Suppressor macrophage treated with lipopolysaccharide for 4 hours (primary cell): Measurements from ENCODE around the gene ACOT7.
A peak's percentile ranks its signal among the peaks of the same experiment; 100 is the strongest.
"Not testable (repeated sequence)": the region's sequence is repeated elsewhere in the genome, so short reads cannot be mapped to it uniquely, and the experiment has no call there.

Experiments
- DNase-seq: peaks from one replicate; pipeline ENCODE4 v3.0.0-alpha.2; 2020

The ACOT7 gene

DNA sequence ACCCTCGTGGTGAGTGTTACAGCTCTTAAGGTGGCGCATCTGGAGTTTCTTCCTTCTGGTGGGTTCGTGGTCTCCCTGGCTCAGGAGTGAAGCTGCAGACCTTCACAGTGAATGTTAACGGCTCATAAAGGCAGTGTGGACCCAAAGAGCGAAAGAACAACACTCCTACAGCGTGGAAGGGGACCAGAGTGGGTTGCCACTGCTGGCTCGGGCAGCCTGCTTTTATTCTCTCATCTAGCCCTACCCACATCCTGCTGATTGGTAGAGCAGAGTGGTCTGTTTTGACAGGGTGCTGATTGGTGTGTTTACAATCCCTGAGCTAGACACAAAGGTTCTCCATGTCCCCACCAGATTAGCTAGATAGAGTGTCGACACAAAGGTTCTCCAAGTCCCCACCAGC lies 1.6 kb upstream of the ACOT7 start:
- not testable (repeated sequence) for DNase-seq

DNA sequence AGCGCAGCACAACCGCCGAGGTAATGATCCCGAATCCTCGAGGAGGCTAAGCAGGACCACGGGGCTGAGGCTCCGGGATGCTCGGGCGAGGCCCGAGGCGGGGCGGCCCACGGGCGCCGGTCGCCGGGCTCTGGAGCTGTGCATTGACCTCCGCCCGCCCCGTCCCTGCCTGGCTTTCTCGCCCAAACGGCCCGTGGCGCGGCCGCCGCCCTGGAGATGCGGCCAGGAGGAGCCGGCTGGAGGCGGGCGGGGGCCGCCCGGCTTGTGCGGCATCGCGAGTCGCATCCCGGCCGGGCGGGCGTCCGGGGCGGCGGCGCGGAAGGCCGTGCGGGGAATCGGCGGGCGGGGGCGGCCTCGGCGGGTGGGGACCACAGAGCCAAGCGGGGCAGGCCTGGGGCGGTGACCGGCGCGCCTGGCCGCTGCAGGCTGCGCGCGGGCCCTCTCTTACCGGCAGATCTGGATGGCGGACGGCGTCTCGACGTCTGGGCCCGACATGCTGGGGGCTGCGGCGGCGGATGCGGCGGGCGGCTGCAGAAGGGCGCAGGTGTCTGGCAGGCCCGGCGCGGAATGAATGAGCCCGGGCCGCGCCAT lies 663 bp downstream of the ACOT7 start:
- peak; percentile 29 for DNase-seq

DNA sequence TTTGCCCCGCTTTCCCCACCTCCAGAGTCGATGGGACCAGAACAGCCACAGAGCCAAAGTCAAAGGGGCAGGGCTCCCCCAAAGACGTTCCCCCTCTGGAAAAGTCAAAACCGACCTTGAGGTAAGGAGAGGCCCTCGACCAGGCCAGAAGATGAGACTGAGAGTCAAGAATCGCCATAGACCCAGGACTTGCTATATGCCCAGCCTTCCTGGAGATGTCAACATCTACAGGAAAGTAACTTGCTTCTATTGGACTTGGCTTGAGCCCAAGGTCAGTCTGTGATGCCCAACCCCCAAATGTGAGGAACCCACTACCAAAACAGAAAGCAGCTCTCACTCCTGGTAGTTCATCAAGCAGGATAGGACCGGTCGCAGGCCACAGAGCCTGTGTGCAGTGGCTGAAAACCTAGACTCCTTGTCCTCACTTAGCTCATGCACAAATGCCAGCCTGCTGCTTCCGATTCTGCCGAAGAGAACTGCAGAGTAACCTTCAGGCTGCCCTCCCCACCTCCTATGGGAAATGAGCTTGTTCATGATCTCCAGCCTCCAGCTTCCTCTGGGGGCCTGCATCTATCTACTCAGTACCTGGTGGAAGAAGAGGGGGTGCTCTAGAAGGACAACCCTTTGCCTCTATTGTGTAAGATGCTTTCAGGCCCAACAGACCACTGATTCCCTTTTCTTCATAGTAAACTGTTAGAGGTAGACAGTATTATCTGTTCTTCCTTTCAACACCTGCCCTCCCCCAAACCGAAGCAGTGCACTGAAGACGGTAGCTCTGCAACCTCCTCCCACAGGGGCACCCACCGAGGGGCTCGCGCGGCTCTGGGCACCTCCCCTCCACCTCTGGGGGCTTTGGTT lies 1.4 kb downstream of the ACOT7 start:
- no peak for DNase-seq

DNA sequence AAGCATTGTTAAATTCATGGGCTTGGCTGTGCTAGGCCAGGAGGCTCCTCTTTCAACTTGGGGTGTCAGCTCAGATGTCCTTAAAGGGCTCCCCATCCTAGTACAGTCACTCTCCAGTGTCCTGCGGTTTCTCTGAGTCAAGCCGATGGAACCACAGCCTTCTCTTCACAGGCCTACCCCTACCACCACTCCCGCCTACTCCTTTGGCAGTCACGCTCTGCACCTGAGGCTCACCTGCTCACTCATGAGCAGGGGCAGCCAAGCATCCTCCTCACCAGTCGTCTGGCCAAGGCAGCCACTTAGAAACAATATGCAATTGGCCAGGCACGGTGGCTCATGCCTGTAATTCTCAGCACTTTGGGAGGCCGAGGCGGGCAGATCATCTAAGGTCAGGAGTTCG lies 3.6 kb downstream of the ACOT7 start:
- no peak for DNase-seq

DNA sequence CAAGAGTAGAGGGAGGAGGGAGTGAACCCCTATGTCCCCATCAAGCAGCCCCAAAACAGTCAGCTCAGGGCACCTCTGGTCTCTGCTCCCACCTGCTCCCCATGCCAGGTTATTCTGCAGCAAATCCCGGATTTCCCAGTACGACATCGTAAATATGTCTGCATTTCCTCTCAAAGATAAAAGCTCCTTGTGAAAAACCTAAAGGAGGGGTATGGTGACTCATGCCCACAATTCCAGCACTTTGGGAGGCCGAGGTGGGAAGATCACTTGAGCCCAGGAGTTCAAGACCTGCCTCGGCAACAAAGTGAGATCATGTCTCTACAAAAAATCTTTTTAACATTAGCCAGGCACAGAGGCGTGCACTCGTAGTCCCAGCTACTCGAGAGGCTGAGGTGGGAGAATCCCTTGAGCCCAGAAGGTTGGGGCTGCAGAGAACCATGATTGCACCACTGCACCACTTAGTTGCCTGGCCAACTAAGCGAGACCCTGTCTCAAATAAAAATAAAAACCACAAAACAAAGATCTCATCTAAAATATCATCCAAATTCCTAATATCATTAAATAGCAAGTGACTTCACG lies 7.1 kb downstream of the ACOT7 start:
- DNase-seq, result no peak

DNA sequence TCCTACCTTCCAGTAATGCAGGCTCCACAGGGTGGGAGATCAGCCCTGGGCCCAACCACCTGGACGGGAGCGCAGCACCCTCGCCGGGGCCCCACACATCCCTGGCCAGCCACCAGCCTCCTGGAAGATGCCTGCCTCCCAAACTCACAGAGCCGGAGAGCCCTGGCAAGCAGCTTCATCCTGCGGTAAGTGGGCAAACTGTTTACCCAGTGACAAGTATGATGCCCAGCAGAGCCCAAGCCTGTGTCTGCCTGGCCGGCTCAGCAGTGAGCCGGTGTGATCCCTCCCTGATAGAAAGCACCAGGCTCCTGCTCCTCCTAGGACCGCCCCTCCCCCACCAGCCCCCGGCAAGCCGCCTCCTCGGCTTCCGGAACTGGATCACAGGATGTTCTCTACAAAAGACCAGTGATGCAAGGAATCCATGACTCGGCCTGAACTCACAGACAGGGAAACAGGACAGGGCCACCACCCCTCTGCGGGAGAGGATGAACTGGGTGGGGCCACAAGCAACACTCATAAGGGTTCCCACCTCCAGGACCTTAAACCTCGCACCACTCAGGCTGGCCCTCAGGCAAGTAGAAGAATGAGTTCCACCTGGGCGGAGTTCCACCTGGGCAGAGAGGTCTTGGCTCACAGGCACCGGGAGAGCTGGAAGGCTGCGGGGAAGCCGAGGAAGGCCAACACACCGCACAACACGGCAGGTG lies 7.9 kb downstream of the ACOT7 start:
- DNase-seq, result peak; percentile 7

DNA sequence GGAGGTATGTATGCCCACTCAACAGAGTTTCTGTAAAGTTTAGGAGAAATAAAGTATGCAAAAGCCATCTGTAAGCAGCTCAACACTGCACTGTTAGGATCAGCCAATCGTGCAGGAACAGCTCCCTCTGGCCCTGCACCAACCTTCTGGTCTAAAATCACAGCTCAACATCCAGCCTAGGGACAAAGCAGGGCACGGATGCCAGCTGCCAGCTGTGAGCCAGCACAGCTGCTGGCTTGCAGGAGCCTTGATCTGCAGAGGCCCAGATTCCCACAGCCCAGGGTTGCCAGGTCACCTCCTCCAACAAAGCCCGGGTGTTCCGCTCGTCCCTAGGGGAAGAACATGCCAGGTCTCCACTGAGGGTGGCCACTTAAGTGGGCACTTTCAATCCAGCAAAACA lies 8.6 kb downstream of the ACOT7 start:
- DNase-seq, result no peak

DNA sequence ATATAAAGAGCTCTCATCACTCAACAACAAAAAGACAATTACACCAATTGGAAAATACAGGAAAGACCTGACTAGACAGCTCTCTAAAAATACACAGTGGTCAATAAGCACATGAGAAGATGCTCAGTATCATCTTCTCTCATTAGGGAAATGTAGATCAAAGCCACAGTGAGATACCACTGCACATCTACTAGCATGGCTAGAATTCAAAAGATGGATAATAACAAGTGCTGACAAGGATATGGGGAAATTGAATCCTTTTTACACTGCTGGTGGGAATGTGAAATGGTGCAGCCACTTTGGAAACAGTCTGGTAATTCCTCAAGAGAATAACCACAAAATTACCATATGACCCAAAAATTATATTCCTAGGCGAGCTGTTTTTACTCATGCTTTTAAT lies 9.4 kb downstream of the ACOT7 start:
- no peak for DNase-seq

DNA sequence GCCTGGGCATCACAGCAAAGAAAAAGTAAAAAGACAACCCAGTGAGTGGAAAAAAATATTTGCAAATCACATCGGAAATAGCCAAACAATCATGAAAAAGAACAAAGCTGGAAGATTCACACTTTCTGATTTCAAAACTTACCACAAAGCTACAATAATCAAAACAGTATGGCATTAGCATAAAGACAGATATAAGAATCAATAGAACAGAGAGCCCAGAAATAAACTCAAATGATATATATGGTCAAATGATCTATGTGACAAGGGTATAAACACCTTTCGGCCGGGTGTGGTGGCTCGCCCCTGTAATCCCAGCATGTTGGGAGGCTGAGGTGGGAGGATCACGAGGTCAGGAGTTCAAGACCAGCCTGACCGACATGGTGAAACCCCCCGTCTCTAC lies 13.5 kb downstream of the ACOT7 start:
- DNase-seq, result no peak

DNA sequence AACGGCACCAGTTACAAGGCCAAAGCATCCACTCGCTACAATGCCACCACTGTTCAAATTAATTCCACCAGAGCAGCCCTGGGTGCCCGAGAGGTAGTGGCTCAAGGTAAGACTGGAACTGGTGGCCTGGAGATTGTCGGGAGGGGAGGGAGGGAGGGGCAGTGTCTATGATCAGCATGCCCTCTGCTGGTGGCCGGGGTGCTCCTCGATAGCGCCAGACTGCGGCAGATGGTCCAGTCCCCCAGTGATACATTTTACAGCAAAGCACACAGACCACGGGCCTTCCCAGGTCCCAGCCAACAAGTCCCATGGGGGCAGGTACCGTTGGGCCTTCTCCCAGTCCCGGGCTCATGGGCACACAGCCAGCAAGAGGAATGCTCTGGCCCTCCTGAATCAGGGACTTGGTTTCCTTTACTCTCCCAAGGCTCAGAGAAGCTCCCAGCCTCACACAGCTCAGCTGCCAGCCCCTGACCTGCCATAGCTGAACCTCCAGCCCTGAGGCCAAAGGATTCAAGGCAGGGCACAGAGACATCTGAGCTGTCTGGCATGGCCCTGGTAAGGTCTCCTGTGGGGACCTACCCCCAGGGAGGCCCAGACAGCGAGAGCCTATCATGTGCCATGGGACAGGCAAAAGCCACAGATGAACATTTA lies 15.3 kb downstream of the ACOT7 start:
- no peak for DNase-seq

DNA sequence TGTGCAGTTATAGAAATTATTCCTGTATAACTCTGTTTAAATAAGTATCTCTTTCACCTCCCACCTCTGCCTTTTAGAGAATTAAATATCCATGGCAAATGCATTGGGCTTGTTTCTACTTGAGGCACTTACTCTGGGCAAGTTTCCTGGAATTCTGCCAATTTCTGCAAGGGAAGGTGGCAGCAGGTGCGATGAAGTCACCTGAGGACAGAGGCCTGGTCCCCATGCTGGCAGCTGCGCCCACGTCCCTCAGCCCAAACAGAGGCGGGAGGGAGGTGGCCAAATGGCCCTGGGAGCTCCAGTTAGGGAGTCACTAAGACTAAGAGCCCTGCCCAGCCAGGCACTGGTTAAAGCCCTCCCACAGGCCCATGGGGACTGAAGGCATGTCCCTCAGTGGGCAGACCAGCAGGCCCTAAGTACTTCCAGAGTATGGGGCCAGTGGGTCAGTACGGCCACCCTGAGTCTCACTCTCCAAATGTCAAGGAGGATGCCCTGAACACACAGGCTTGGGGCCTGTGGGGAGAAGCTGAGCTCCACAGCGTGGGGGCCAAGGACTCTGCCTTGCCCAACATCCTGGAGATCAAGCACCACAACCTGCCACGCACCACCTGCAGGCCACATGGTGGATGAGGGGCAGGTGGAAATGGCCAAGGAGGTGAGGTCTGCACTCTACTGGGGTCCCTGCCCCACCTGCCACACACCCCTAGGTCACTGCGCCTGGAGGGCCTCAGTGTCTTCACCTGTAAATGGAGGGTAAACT lies 19.4 kb downstream of the ACOT7 start:
- DNase-seq, result no peak

DNA sequence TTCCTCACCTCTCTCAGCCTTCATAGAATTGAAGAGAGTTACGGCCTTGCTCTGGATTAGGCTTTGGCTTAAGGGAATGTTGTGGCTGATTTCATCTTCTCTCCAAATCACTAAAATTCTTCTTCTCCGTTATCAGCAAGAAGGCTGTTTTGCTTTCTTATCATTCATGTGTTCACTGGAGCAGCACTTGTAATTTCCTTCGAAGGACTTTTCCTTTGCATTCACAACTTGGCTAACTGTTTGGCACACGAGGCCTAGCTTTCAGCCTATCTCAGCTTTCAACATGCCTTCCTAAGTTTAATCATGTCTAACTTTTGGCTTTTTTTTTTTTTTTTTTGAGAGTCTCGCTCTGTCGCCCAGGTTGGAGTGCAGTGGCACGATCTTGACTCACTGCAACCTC lies 21.3 kb downstream of the ACOT7 start:
- not testable (repeated sequence) for DNase-seq

DNA sequence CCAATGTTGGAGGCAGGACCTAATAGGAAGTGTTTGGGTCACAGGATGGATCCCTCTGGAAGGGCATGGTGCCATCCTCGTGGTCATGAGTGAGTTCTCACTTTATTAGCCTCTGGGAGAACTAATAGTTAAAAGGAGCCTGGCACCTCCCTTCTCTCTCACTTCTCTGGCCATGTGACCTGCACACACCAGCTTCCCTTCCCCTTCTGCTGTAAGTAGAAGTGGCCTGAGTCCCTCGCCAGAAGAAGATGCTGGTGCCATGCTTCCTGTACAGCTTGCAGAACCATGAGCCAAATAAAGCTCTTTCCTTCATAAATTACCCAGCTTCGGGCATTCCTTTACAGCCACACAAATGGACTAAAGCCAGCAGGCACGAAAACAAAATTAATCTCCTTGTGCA lies 23.6 kb downstream of the ACOT7 start:
- no peak for DNase-seq

DNA sequence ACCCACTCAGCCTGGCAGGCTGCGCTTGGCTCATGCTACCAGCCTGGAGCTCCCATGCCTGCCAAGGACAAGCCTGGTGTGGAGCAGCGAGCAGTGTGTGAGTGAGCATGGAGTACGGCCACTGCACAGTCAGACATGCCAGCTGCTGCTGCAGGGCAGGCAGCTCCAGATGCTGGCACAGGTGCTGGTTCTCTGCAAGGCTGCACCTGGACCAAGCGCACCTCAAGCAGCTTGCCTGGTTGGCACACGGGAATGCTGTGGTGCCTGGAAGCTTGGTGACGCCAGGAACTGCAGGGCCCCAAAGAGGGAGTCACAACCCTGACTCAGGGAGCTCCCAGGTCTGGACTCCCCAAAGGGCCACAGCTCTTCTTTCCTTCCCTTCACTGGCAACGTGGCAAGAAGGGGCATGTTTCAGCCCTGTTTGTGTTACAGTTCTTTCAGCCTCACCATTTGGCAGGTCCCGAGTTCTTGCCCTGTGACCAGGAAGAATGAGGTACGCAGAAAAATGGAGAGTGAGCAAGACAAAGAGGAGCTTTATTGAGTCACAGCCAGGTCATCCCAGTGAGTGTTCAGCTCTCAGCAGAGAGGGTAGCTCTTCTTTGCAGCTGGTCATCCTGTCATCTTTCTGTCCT lies 26.1 kb downstream of the ACOT7 start:
- no peak for DNase-seq

DNA sequence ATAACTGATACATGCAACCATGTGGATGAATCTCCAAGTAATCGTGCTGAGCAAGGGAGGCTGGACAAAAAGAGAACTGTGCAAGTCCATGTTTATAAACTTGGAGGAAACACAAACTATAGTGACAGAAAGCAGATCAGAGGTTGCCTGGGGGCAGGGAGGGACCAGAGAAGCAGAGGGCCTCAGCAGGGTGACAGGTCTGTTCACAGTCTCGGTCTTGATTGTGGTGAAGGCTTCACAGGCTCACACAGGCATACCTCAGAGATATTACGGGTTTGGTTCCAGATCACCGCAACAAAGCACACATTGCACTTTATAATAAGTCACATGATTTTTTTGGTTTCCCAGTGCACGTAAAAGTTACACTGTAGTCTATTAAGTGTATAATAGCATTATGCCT lies 28.5 kb downstream of the ACOT7 start:
- DNase-seq, result no peak

DNA sequence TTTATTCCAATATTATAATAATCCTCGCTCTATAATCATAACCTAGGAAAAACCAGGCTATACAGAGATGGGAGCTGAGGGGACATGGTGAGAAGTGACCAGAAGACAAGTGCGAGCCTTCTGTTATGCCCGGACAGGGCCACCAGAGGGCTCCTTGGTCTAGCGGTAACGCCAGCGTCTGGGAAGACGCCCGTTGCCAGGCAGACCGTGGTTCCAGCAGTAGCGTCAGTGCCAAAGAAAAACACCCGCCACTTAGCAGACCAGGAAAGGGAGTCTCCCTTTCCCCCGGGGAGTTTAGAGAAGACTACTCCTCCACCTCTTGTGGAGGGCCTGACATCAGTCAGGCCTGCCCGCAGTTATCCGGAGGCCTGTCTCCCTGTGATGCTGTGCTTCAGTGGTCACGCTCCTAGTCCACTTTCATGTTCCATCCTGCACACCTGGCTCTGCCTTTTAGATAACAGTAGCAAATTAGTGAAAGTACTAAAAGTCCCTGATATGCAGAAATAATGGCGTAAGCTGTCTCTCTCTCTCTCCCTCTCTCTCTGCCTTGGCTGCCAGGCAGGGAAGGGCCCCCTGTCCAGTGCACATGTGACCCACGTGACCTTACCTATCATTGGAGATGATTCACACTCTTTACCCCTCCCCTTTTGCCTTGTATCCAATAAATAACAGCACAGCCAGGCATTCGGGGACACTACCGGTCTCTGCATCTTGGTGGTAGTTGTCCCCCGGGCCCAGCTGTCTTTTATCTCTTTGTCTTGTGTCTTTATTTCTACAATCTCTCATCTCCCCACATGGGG lies 30.3 kb downstream of the ACOT7 start:
- DNase-seq, result peak; percentile 29

DNA sequence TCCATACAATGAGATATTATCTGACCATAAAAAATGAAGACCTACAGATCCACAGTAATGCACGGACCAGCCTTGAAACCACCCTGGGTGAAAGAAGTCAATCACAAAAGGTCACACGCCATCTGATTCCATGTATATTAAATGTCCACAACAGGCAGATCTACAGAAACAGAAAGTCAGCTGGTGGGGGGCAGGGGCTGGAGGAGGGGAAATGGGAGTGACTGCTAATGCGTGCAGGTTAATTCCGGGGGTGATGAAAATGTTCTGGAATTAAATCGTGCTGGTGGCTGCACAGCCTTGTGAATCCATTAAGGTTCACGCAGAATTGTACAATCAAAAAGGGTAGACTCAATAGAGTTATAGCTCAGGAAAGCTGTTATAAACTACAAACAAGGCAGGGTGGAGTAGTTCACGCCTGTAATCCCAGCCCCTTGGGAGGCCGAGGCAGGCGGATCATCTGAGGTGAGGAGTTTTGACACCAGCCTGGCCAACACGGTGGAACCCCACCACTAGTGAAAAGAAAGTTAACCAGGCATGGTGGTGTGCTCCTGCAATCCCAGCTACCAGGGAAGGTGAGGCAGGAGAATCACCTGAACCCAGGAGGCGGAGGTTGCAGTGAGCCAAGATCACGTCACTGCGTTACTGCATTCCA lies 32.3 kb downstream of the ACOT7 start:
- DNase-seq, result no peak

DNA sequence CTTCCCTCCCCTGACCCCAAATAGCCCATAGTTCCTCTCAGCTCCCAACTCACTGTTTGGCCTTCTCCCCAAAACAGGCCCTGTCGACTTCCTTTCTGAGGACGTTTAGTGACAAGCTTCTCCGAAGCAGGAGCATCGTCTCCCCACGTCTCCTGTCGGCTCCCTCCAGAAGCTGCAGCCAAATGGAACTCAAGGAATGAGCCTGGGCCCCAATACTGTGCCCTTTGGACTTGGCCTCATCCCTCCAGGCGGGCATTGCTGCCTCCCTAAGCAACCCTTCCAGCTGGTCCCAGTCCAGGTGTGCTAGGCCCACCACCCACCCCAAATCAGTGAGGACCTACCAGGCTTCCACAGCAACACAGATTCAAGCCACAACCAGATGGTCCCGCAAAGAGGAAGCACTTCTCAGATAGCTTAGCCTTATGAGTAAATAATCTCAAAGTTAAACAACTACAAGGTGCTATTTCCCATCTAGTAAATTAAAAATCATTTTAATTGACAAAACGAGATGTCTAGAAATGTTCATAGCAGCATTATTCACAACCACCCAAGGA lies 33.0 kb downstream of the ACOT7 start:
- no peak for DNase-seq

DNA sequence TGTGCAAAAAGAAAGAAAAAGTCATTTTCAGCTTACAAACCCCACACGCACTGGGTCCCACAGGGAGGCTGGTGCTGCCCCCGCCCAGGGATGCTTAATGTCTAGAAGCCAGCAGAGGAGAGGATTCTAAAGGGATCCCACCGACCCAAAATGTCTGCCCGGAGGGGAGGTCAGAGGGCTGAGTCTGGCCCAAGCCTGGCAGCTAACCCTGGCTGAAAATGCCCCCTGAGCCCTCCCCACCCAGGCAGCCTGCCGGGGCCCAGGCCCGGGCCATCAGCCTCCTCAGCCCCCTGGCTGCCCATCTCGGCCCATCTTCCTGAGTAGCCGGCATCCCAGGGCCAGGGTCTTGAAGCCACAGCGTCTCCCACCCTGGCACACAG lies 33.5 kb downstream of the ACOT7 start:
- no peak for DNase-seq
